ENCODE measurements around the gene GRK5. TPM values are rescaled to one million over a fixed set of nuclear protein-coding genes. Genes with fewer than 3 reads are reported as not detected.

The GRK5 gene
- total RNA-seq, 3 donors from 2014 or later (not counting 1 experiment from before 2014, with no cell fraction given), result 37.6 to 54.3 (median 47.9) TPM

- no peak overlapping the region for H3K4me3 ChIP-seq (ENCODE audit: low read length)
- H3K27ac Mint-ChIP-seq, result peak overlapping the region; percentile 91 to 93
- H3K36me3 ChIP-seq (ENCODE audit: control insufficient read depth, insufficient read depth, low read length), result no peaks in the 10 kb centered on the region
- no peaks in the 10 kb centered on the region for H3K9me3 Mint-ChIP-seq
- WGBS (ENCODE audit: insufficient coverage), result 39% methylated on average over 12 of the region's 12 CpGs
- ATAC-seq (no peak), DNase-seq (peak in 1 of 2 donors; percentile 58)
- no peak for TF ChIP-seq CTCF (IDR thresholded peaks at IDR 0.05)
- no peaks in the 10 kb centered on the region for H3K36me3 Mint-ChIP-seq
- no peaks in the 10 kb centered on the region for H3K27me3 ChIP-seq (ENCODE audit: control insufficient read depth, insufficient read depth, low read length)
- H3K27ac ChIP-seq (ENCODE audit: low read length), result peak overlapping the region; percentile 80
- H3K4me3 Mint-ChIP-seq, result peak overlapping the region; percentile 72
- no peaks in the 10 kb centered on the region for H3K27me3 Mint-ChIP-seq (ENCODE audit: low read depth in 2 of 2)
- H3K9me3 ChIP-seq (ENCODE audit: control insufficient read depth, insufficient read depth, low read length), result no peaks in the 10 kb centered on the region
- peaks cover 52 to 58% of the 10 kb centered on the region in 2 donors for H3K4me1 Mint-ChIP-seq
- intact Hi-C loops (cut with micrococcal nuclease), result loop anchor here (1.0 kb wide), 1 partner anchor 8 kb away; no protein-coding TSS in a partner anchor
- peaks cover 35% of the 10 kb centered on the region for H3K4me1 ChIP-seq (ENCODE audit: control insufficient read depth, insufficient read depth, low read length)
These were observed 4.5 kb downstream of the GRK5 start for GRCh38 chr10:119211625-119212441.

GRCh38 chr10:119215371-119215770 lies 8.0 kb downstream of the GRK5 start:
- Mint-ChIP-seq H3K36me3 (no peaks in the 10 kb centered on the region), H3K4me3 (no peak overlapping the region), H3K27me3 (ENCODE audit: low read depth in 2 of 2) (no peaks in the 10 kb centered on the region), H3K27ac (peak overlapping the region in 1 of 2 donors; percentile 9), H3K9me3 (no peaks in the 10 kb centered on the region), H3K4me1 (peaks cover 31 to 41% of the 10 kb centered on the region in 2 donors)
- no peaks in the 10 kb centered on the region for H3K27me3 ChIP-seq (ENCODE audit: control insufficient read depth, insufficient read depth, low read length)
- H3K36me3 ChIP-seq (ENCODE audit: control insufficient read depth, insufficient read depth, low read length), result no peaks in the 10 kb centered on the region
- no peak for ATAC-seq
- peaks cover 19% of the 10 kb centered on the region for H3K4me1 ChIP-seq (ENCODE audit: control insufficient read depth, insufficient read depth, low read length)
- no peak for TF ChIP-seq CTCF (IDR thresholded peaks at IDR 0.05)
- intact Hi-C loops (cut with micrococcal nuclease), result no loop called here
- no peak overlapping the region for H3K4me3 ChIP-seq (ENCODE audit: low read length)
- DNase-seq, result no peak
- H3K27ac ChIP-seq (ENCODE audit: low read length), result no peak overlapping the region
- no peaks in the 10 kb centered on the region for H3K9me3 ChIP-seq (ENCODE audit: control insufficient read depth, insufficient read depth, low read length)
- WGBS (ENCODE audit: insufficient coverage), result 100% methylated on average over 1 of the region's 2 CpGs

GRCh38 chr10:119216127-119216526 lies 8.8 kb downstream of the GRK5 start:
- Mint-ChIP-seq H3K27me3 (ENCODE audit: low read depth in 2 of 2) (no peaks in the 10 kb centered on the region), H3K9me3 (no peaks in the 10 kb centered on the region), H3K36me3 (no peaks in the 10 kb centered on the region), H3K4me3 (no peak overlapping the region), H3K4me1 (peaks cover 25 to 43% of the 10 kb centered on the region in 2 donors), H3K27ac (peak overlapping the region in 1 of 2 donors; percentile 9)
- intact Hi-C loops (cut with micrococcal nuclease), result no loop called here
- Histone ChIP-seq H3K36me3 (ENCODE audit: control insufficient read depth, insufficient read depth, low read length) (no peaks in the 10 kb centered on the region), H3K27me3 (ENCODE audit: control insufficient read depth, insufficient read depth, low read length) (no peaks in the 10 kb centered on the region), H3K4me3 (ENCODE audit: low read length) (no peak overlapping the region), H3K4me1 (ENCODE audit: control insufficient read depth, insufficient read depth, low read length) (peaks cover 19% of the 10 kb centered on the region), H3K9me3 (ENCODE audit: control insufficient read depth, insufficient read depth, low read length) (no peaks in the 10 kb centered on the region), H3K27ac (ENCODE audit: low read length) (no peak overlapping the region)
- no peak for DNase-seq
- no peak for TF ChIP-seq CTCF (IDR thresholded peaks at IDR 0.05)
- 99% methylated on average over 5 of the region's 5 CpGs for WGBS (ENCODE audit: insufficient coverage)
- ATAC-seq, result peak in 1 of 3 donors; percentile 62

All from natural killer cell (primary cell).